Stimulated activated CD4-positive, alpha-beta T cell treated with anti-CD3 and anti-CD28 coated beads, Interleukin-15, amount 100 ng/mL, for 24 hours (primary cell): ENCODE results near the gene KIF26B.

ENCODE experiments used
- DNase-seq: peaks from one replicate; pipeline ENCODE4 v3.0.0-alpha.2; 2020

The KIF26B gene

DNA sequence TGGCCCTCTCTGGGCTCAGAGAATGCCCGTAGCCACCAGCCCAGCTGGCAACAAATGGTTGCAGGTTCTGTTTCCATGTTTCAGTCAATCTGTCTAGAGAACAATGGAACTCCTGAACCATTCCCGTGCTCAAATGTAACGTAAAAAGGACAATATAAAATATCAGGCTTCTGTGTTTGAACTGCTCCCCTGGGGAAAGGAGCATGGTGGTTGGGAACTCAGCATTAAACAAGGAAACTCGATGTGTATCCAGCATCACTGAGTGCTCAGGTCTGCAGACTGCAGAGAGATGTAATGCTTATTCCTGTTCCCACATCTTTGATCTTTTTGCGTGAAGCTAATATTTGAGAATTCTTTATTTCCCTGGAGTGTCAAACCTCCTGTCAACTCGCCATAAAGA, 326.5 kb downstream of the KIF26B start:
- DNase-seq, result no peak

DNA sequence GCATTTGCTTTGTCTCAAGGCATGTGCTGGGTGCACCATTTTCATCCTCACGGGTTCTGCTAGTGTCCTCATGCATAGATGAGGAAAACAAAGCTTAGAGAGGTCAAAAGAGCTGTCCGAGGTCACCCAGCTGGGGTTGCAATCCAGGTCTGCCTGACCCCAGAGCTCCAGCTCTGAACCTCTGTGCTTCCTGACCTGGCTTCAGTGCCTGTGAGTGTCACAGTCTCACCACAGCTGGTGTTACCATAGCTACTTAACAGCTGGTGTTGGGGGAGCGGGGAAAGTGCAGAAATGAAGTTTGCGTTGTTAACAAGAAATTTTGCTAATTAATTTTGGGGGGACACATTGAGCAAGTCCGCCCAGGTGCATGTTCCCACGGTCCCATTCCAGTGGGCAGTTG, 328.5 kb downstream of the KIF26B start:
- no peak for DNase-seq

DNA sequence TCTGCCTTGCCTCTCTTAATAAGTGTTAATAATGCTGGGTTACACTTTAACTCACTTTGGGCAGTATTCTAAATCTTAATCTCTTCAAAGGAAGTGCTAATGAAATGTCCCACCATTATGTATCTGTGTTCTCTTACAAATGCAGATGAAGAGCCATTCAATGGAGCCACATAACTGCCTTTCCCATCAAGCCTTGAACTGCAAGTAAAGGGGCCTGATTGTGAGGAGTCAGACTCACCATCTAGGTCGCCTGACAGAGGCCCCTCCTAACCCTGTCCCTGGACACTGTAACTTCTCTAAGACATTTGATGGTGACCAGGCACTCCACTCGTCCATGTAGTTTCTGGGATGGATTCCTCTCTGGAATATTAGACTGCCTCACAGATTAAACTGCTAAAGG, 329.4 kb downstream of the KIF26B start:
- no peak for DNase-seq

DNA sequence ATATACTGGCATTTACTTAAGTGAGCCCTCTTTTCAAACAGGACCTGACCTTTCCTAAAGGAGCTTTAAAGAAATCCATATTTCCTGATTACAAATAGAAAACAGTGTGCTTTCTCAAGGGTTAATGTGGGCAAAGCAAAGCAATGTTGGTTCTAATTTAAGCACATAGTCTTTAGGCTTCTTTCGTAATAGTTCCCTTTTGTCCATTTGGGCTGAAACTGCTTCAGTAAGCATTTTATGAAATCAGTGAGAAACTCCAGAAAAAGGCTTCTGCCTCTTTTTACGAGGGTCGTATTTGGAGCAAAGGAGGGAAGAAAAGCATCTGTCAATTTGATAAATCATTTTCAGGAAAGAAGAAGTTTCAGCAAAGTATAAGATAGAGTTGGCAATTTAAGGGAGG, 331.2 kb downstream of the KIF26B start:
- no peak for DNase-seq

DNA sequence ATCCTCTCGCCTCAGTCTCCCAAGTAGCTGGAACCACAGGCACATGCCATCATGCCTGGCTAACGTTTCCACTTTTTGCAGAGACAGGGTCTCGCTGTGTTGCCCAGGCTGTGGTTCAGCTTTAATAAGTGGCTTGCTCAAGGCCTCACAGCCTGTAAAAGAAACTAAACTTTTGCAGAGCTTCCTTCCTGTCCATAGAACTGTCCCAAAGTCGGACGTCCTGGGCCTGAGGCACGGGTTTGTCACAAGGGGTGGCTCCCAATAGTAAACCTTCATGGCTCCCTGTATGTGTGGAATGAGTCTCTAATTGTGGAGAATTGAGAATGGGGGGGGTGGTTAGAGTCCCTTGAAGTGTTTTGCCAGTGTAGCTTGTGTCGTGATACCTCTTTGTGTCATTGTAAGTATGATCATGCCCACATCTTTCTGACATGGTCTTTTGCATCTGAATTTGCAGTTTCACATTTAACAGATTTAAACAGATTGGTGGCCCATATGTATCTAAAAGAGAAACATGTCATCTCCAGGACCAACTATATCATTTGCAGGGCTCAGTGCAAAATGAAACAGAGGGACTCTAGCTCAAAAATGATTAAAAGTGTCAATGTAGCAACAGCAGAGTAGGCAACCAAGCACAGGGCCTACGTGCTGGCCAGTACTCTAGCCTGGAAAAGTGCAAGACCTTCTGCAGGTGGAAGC, 332.1 kb downstream of the KIF26B start:
- DNase-seq, result no peak

DNA sequence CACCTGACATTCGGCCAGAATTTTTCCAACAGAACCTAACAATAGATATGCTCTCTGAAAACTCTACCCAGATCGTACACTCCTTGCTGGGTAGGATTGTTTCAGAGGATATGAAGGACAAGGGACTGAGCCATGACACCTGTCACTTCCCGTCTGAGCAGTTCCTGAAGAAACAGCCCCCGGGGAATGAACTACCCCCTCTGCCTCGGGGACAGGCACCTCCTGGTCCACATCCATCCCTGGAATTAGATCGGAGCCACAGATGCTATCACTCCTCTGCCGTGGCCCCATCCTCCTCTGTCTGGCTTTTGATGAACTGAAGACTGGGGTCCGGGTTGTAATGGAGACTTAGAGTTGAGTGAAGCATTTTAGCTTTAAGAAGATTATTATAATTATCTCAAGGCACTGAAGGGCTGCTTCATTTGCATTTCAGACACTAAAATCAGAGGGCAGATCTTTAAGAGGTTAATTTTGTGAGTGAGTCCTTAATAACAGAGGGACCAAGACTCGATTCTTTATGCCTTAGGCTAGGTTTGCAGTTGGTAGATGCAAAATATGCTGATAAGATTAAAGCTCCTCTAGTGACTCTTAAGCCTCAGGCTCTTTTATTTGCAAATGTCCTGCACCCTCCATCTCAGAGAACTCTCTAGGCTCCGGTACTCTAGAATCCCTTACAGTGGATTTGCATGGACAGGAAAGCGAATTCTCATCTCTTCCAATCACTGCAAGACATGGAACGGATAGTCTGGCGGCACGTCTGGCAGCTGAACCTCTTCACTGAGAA, 333.8 kb downstream of the KIF26B start:
- no peak for DNase-seq

DNA sequence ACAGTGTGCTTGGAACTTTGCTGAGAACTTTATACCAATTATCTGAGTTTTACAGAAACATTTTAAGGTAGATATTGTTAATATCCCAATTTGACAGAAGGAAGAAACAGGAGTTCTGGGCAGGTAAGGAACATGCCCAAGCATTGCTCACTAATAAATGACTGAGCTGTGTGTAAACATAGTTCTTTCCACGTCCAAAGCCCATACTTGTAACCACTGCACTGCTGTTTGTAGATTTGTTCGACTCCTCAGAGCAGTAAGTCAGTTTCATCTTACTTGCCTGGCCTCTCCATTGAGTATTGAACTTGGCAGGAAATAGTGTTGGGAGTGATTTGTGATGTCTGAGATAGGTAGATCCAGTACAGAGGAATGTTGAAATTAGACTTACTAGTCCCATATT, 335.1 kb downstream of the KIF26B start:
- DNase-seq, result no peak

DNA sequence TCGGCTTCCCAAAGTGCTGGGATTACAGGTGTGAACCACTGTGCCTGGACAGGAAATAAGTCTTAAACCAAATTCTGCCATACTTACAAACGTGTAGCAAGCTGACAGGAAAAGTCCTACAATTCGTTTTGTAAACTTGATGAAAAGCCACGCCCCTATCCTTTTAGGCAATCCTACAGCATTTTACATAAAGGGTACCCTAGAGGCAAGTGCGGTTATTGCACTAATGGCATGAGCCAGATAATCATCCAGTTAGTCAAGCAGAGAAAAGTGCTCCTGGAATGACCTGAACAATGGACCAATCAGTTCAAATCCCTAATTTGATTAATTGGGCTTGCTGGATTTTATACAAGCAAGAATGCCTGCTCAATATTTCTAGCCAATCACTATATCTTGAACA, 338.2 kb downstream of the KIF26B start:
- no peak for DNase-seq

DNA sequence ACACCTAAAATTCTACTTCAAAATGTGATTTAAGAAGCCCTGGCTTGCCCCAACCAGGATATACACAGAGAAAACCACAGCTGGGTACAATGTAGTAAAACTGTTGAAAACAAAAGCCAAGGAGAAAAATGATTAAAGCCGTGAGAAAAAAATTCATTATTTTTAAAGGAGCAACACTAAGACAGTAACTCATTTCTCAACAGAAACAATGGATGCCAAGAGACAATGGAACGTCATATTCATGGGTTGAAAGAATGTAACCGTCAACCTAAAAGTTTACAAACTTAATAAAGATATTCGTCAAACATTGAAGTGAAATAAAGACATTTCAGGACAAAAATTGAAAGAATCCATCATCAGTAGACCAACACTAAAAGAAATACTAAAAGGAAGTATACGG, 340.9 kb downstream of the KIF26B start:
- DNase-seq, result no peak

DNA sequence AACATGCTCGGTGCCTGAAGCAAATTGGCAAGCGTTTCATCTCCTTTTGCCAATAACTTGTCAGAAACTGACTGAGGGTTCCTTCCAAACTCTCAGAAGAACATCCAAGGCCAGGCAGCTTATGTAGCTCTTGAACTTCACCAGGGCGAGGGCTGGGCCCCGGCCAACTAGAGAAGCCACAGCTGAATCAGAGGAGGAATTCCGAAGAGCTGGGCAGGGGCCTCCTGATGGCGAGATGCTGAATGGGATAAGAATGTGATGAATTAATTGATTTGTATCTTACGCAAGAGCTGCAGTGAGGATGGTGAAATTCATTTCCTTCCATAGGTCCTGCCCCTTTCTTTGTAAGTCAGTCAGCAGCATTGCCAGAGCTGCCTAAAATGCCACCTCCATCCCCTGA, 345.8 kb downstream of the KIF26B start:
- DNase-seq, result no peak

DNA sequence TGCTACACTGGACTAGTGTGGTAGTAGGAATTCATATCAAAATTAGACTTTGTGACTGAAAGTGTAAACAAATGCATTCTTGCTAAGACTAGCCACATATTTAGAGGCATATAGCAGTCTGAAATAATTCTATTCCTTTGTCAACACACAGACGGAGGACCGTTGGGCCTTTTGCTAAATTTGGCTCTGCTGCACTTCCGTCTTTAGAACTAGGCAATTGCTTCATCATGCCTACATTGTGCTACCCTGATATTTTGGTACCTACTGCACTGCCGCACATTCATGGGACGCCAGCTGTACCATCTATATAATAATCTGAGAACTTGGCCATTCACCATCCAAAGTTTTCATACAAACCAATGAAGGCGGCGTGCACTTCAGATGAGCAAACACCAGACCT, 346.8 kb downstream of the KIF26B start:
- no peak for DNase-seq

DNA sequence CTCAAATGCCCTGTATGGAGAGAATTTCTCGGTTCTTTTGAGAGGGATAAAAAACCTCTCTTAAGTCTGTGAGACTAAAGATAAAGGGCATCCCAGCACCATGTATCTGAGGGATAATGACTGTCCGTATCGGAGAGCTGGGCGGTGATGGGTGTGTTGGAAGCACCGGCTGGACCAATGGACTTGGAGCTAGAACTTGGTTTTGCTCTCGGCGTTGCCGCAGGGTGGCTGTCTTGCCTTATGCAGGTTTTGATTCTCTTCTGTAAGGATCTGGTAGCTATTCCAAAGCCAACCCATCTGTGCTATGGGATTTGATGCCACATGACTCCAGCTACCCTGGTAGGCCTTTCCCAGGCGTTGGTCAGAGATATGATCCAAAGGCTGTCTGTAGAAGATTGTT, 348.8 kb downstream of the KIF26B start:
- DNase-seq, result no peak

DNA sequence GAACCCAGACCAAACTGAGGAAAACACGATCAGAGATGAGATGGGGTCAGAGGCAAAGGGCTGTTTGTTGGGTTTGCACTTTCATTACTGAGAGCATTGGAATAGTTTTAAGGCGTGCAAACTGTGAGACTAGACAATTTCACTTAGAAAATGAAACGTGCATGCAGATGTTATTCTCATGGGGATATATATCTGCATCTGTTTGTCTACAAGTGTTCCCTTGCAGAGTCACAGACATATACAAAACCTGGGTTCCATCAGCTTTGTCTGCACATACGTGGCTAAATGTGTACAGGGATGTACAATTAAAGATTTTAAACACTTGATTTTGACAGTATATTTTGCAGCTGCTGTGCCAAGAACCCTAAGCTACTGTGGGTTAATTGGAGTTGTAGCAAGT, 355.4 kb downstream of the KIF26B start:
- no peak for DNase-seq

DNA sequence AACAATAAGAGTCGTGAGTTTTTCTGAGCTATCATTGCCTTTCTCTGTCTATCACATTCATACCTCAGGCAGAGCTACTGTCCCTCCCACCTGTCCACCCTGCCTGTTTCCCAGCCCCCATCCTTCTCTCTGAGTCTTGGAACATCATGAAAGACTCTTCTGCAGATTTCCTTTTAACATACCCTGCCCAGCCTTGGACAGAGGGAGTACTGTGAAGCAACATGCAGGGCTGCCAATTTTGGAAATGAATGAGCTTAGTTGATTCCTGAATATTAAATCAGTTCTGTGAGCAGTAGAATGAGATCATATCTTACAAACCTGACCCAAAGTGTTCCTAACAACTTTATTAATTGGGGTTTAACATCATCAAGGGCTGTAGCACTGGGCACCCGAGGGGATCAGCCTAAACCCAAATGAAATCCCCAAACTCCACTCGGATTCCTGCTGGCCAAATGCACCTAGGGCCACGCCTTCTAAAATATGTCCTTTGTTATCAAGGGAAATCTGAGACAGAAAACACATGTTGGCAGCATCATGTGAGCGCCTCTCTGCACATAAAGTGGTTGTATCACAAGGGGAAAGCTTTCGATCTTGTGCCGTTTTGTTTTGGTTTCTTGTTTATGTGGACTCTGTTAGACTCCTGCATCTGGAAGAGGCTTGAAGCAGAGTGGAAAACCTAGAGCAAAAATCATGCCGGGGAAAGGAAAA, 357.6 kb downstream of the KIF26B start:
- DNase-seq, result no peak

DNA sequence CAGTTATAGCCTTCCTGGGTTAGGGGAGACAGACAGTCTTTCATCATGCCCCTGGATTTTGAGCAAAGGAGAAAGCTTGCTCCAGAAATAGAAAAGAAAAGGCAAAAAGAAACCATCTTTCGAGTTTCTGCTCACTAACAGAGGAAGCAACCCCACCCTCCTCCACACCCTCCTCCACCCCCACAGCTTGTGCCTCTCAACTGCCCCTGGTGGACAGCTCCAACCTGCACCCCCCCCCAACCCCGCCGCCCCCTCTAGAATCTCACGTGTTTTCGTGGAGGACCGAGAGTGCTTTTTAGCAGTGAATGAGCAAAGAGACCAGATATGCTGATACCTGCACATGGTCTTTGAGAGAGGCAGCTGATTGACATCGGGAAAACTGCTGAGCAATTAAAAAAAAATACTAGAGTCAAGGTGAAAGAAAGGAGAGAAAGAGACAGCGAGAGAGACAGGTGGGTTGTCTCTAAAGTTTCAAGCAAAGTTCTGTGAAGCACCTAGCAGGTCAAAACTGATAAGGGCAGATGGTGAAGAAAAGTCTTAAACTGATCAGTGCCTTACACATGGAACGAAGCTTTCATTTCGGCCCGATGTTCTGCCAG, 358.3 kb downstream of the KIF26B start:
- DNase-seq, result no peak

DNA sequence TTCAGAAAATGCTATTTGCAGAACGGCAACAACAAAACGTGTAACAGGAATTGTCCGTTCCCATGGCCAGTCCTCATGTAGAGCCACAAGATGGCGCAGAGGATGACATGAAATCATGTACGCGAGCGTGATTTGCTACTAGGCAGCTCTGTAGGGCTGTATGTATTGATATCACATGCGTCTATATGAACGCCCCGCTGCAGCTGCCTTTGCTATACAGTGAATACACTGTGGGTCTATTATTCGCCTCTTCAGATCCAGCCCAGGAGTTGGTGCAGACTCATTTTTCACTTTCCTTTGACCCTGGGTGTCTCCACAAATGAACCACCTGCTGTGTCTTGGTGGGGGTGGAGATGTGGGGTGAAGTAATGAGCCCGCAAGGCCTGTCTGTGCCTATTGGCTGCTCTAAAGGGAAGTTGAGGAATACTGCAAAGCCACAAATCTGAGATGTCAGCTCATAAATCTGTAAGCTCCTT, 361.5 kb downstream of the KIF26B start:
- no peak for DNase-seq

DNA sequence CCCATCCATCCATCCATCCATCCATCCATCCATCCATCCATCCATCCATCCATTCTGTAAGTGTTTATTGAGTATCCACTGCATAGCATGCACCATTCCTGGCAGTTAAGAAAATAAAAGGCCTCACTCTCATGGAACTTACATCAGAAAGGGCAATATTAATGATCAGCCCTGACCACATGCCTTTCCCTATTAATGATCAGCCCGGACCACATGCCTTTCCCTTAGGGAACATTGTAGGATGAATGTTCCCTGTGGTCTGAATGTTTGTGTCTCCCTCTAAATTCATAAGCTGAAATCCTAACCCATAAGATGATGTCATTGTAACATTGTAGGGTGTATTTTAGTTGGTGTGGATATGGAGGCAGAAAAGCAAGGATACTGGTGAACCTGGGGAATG, 365.8 kb downstream of the KIF26B start:
- DNase-seq, result no peak

DNA sequence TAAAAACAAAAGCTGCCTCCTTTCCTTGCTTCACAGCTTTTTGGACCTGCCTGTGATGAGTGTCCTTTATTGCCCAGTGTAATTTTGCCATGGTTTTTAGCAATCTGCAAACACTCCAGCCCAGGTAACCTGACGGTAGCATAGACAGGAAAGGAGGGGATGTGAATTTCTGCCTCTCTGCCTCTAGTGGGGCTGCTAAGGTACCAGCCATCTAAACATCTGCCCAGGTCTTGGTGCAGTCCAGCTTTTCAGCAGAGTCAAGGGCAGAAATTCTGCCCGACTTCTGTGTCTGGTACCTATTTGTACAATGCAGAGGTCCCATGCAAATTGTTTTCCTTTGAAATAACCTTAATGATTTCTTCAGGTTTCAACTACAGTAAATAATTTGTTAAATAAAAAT, 371.4 kb downstream of the KIF26B start:
- no peak for DNase-seq

DNA sequence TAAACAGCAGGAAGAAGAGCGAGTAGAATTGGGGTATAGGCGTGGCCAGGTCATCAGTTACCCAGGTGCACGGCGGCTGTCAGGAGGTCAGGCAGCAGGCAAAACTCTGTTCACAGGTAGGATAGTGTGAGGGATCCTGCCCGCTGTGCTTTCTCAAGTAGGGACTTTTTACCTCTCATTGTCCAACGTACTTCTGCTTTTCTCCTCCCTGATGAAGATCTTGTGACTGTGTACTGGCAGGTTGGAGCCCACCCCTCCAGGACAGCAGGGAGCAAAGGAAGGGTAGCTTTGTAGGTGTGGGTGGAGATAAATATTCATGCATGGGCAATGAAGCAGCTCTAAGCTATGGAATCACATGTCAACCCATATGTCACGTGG, 373.5 kb downstream of the KIF26B start:
- no peak for DNase-seq

DNA sequence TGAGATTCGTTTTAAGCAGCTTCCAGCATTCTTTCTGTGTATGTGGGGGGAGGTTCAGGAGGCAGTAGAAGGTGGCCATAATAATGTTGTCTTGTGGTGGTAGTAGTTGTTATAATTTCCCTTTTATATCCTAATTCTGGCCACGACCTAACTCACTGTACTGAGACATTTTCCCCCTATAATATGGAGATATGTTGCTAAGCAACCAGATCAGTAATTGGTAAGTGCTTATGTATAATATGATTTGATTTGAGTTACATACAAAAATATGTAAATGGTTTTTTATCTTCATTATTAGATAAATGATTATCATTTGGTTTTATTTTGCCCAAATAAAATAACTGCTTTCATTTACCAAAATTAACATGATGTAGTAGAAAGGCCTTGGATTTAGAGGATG, 376.2 kb downstream of the KIF26B start:
- no peak for DNase-seq

DNA sequence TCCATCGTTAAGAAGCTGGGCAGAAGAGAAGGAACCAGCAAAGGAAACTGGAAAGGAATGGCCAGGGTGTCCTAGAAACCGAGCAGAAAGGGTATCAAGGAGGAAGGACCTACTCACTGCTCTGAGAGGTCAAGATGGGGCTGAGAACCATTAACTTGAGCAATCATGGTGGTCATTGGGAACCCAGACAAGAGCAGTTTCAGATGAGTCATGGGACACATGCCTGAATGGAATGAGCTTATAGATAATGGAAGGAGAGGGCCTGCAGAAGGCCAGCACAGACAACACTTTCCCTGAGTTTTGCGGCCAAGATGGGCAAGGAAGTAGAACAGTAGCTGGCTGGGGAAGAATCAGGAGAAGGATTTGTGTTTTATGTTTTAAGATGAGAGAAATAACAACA, 383.2 kb downstream of the KIF26B start:
- no peak for DNase-seq

DNA sequence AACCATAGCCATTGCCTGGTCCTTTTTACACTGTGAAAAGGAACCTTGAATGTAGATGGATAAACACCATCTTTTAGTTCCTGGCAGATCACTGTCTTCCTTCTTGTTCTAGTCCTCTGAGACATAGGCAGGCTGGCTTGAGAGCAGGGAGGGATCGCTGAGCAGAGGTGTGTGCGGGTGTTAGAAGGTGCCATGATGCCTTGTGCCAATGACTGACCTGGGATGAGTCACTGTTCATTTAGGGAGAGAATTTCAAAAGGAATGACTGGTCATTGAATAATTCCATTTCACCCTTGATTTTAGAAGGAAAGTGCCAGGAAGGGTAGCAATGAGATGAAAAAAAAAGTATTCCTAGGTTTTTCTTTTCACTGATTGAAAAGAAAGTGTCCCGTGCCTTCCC, 383.9 kb downstream of the KIF26B start:
- DNase-seq, result no peak

DNA sequence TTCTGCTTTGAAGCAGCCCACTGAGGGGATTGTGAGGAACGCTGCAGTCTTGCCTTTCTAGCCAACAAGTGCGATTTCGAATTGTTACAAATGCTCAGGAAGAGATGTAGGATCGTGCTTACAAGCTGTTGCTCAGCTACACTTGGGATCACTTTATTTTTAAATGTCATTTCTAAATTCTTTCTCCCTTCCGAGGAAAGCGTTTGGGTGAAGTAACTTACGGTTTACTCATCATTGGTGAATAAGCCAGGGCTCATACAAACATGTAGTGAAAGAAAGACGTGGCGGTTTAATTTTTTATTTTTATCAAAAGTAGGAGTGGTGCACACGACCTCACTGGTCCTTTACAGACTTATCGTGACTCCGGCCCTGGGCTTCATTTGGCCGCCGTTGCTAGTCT, 386.6 kb downstream of the KIF26B start:
- no peak for DNase-seq

DNA sequence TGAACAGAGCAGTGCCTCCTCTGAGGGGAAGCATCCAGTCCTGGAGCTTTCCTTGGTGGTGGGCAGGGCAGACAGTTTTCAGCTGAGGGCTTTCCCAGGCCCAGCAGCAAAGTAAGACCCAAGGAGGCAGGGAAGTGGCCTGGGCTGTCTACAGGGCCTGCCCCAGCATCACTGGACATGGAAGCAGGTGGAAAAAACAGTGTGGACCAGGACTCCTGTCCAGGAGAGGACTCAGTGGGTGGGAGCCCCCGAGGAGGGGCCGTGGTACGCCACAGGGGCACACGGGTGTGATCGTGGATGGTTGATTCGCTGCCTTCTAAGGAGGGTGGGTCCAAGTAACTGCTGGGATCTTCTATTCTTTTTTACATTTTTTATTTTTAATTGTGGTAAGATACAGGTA, 387.6 kb downstream of the KIF26B start:
- DNase-seq, result no peak
